22Rv1 (cell line): ENCODE measurements around the gene THEM4.

Experiments used
- H3K27ac ChIP-seq: fragments of 450-650 bp; 2 replicates; pipeline ENCODE4 v1.5.1; 2017
- ZFX ChIP-seq: fragments of 450-650 bp; IDR thresholded peaks from 2 replicates; pipeline ENCODE4 v1.6.1; 2017; ENCODE audit warnings: antibody characterized with exemption, borderline replicate concordance
- TF ChIP-seq, protein P1 (sequence below): fragments of 450-650 bp; IDR thresholded peaks from 2 replicates; pipeline ENCODE4 v1.5.1; 2017; ENCODE audit warnings: mild to moderate bottlenecking

Gene THEM4

DNA sequence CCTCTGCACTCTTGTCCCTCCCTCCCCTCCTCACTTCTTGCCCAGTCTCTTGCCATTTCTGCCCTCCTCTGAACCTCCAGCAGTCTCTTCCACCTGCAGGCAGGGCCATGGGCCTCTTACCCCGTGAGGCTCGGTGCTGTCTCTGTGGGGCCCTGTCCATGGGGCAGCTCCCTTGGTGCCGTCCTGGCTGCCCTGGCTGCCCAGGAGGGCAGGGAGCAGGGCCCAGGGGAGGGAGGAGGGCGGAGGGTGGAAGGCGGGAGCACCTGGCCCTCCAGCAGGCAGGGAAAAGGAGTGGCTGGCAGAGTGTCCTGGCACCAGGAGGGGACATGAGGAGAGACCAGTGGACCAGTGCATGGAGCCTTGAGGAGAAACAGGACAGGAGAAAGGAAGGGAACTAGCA, 77.7 kb downstream of the THEM4 start, which contains the start of gene RORC:
RORC (minus strand) TSS at position 198 of the 400 bp plus-strand sequence; CDS start at position 160, 38 bp downstream.
- peak within 1 kb of the TSS; percentile 74 for H3K27ac ChIP-seq
- TF ChIP-seq ZFX = no peak
- TF ChIP-seq, protein P1, sequence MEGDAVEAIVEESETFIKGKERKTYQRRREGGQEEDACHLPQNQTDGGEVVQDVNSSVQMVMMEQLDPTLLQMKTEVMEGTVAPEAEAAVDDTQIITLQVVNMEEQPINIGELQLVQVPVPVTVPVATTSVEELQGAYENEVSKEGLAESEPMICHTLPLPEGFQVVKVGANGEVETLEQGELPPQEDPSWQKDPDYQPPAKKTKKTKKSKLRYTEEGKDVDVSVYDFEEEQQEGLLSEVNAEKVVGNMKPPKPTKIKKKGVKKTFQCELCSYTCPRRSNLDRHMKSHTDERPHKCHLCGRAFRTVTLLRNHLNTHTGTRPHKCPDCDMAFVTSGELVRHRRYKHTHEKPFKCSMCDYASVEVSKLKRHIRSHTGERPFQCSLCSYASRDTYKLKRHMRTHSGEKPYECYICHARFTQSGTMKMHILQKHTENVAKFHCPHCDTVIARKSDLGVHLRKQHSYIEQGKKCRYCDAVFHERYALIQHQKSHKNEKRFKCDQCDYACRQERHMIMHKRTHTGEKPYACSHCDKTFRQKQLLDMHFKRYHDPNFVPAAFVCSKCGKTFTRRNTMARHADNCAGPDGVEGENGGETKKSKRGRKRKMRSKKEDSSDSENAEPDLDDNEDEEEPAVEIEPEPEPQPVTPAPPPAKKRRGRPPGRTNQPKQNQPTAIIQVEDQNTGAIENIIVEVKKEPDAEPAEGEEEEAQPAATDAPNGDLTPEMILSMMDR = no peak

GRCh38 chr1:151831256-151831591, 78.1 kb downstream of the THEM4 start:
- H3K27ac ChIP-seq = peak overlapping the region; percentile 74
- TF ChIP-seq, protein P1 = no peak
- TF ChIP-seq ZFX = no peak

GRCh38 chr1:151830055-151830454, 79.3 kb downstream of the THEM4 start:
- TF ChIP-seq, protein P1 = no peak
- no peak for TF ChIP-seq ZFX
- H3K27ac ChIP-seq = no peak overlapping the region

DNA sequence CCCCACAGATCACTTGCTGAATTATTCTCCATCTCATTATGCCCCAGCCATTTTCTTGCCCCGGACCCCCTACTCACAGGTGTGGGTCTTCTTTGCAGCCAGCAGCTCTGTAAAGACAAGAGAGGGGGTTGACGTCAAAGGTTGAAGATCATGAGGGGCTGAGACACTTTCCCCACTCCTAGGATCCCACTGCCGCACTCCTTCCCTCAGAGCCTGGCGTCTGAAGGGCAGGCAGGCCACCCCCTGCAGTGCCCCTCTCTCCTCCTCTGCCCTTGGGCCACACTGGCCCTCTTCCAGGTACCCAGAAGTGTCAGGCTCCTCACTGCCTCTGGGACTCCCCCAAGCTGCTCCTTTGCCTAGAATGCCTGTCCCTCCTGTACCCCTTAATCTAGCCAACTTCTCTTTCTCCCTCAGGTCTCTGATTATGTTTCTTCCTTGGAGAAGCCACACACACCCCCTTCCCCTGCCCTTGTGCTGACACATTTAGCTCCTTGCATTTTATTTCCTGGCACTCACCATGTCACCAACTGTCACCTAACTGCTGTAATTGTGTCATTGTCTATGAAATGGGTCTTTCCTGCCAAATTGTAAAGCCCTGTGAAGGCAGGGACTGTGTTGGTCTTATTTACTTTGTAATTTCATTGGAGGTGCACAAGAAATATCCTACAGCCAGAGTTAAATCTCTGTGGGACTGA, 79.8 kb downstream of the THEM4 start:
- no peak overlapping the region for H3K27ac ChIP-seq
- TF ChIP-seq, protein P1 = no peak
- TF ChIP-seq ZFX = no peak

GRCh38 chr1:151828921-151829320, 80.4 kb downstream of the THEM4 start:
- no peak for TF ChIP-seq ZFX
- TF ChIP-seq, protein P1 = no peak
- no peak overlapping the region for H3K27ac ChIP-seq

GRCh38 chr1:151827853-151828252, 81.5 kb downstream of the THEM4 start:
- no peak overlapping the region for H3K27ac ChIP-seq

More at GRCh38 chr1:151827853-151828252, 81.5 kb downstream of the THEM4 start:
- TF ChIP-seq ZFX = no peak
- TF ChIP-seq, protein P1 = no peak
